Left ventricle myocardium inferior (tissue), 1 donor: Measurements from ENCODE around the gene KCP. TPM values are rescaled to one million over a fixed set of nuclear protein-coding genes. Genes with fewer than 3 reads are reported as not detected.

Source experiments
- DNase-seq: peaks from one replicate; pipeline ENCODE4 v3.0.0-alpha.2; 2020
- H3K27ac ChIP-seq: fragments of 200-600 bp; replicated peaks from 2 replicates; pipeline ENCODE4 v1.8.0; 2021
- H3K27me3 ChIP-seq: fragments of 200-600 bp; 2 replicates; pipeline ENCODE4 v1.8.0; 2021; ENCODE audit warnings: low read depth
- H3K36me3 ChIP-seq: fragments of 200-600 bp; 2 replicates; pipeline ENCODE4 v1.8.0; 2021
- H3K4me1 ChIP-seq: fragments of 200-600 bp; 2 replicates; pipeline ENCODE4 v1.8.0; 2021
- H3K4me3 ChIP-seq: fragments of 200-600 bp; 2 replicates; pipeline ENCODE4 v1.8.0; 2021; ENCODE audit warnings: mild to moderate bottlenecking, moderate library complexity
- H3K9me3 ChIP-seq: fragments of 200-600 bp; replicated peaks from 2 replicates; pipeline ENCODE4 v1.8.0; 2021
- CTCF ChIP-seq: fragments of 200-600 bp; IDR thresholded peaks from 2 replicates; pipeline ENCODE4 v1.8.0; 2021; ENCODE audit warnings: antibody characterized with exemption, mild to moderate bottlenecking, borderline replicate concordance
- intact Hi-C: fragments of 100-400 bp; cut with micrococcal nuclease; formaldehyde crosslinking; loops from one replicate; pipeline ENCODE4 v1.11.0; 2022
- total RNA-seq: library from RNA; stranded (reverse); fragmentation: NEBNext Ultra II Directional; extraction: Animal tissue kit (Norgen Biotek cat#: 25700); gene quantifications from one replicate; pipeline ENCODE4 v1.2.1, GENCODE V29; 2021
- donor health status: DM: no; HTN: yes; CAD: no; lungs with severe emphysema.

Gene KCP
- total RNA-seq, 1 donor from 2014 or later: 0.19 TPM

DNA sequence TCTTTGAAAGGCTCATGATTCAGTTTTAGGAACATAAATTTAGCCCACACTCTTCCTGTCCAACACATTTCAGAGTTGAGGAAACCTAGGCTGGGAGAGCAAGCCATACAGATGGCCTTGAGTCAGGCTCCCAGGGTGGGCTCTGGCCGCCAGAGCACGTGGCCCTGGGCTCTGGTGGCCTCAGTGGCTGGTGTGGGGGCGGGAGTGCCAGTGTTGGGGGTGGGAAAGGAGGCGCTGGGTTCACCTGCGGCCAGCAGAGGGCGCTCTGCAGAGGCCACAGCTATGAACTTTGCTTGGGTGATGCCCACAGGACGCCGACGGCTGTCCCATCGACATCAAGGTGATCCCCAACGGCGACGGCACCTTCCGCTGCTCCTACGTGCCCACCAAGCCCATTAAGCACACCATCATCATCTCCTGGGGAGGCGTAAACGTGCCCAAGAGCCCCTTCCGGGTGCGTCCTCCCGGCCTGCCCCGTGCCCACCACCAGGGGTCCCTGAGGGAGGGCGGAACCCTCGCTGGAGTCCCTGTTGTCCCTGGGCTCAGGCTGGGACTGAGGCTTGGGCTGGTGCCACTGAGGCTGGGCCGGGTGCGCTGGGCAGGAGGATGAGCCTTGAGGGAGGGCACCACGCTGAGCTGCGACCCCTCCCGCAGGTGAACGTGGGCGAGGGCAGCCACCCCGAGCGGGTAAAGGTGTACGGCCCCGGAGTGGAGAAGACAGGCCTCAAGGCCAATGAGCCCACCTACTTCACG is 68.4 kb downstream of the KCP start:
- TF ChIP-seq CTCF: peak; percentile 86
- Histone ChIP-seq H3K36me3 (peaks cover 99% of the 10 kb centered on the region), H3K9me3 (no peaks in the 10 kb centered on the region), H3K4me3 (no peak overlapping the region), H3K27ac (peak overlapping the region; percentile 96), H3K4me1 (peaks cover 38% of the 10 kb centered on the region), H3K27me3 (no peaks in the 10 kb centered on the region)
- DNase-seq: peak; percentile 54
- intact Hi-C loops: no loop called here

- H3K27ac ChIP-seq: peak overlapping the region; percentile 96
- H3K4me3 ChIP-seq: no peak overlapping the region
- H3K4me1 ChIP-seq: peaks cover 47% of the 10 kb centered on the region
- peak; percentile 14 for DNase-seq
- peaks cover 99% of the 10 kb centered on the region for H3K36me3 ChIP-seq
- no peaks in the 10 kb centered on the region for H3K27me3 ChIP-seq
- intact Hi-C loops: no loop called here
- H3K9me3 ChIP-seq: no peaks in the 10 kb centered on the region
- no peak for TF ChIP-seq CTCF
Measured at GRCh38 chr7:128841171-128841690, 69.3 kb downstream of the KCP start.

- Histone ChIP-seq H3K9me3 (no peaks in the 10 kb centered on the region), H3K4me3 (no peak overlapping the region), H3K27ac (peak overlapping the region; percentile 96), H3K36me3 (peaks cover 100% of the 10 kb centered on the region), H3K27me3 (no peaks in the 10 kb centered on the region), H3K4me1 (peaks cover 54% of the 10 kb centered on the region)
- intact Hi-C loops: no loop called here
- peak; percentile 15 for DNase-seq
- TF ChIP-seq CTCF: no peak
Measured at GRCh38 chr7:128840326-128841170, 70.0 kb downstream of the KCP start.

DNA sequence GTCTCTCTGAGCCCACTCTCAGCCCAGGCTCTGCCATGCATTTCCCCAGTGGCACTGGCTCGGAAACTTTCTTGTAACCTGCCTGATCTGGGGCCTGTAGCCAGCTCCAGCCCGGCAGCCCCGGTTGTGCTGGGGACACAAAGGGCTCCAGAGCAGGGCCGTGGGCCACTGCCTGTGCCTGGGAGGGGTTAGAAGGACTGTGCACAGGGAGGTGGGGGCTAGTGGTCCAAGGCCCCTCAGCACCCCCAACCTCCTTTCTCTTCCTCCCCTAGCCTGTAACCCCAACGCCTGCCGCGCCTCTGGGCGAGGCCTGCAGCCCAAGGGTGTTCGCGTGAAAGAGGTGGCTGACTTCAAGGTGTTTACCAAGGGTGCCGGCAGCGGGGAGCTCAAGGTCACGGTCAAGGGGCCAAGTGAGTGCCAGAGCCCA is 70.7 kb downstream of the KCP start:
- no peak for TF ChIP-seq CTCF
- intact Hi-C loops: no loop called here
- no peak for DNase-seq
- Histone ChIP-seq H3K27me3 (no peaks in the 10 kb centered on the region), H3K36me3 (peaks cover 100% of the 10 kb centered on the region), H3K27ac (peak overlapping the region; percentile 96), H3K4me3 (no peak overlapping the region), H3K4me1 (peaks cover 62% of the 10 kb centered on the region), H3K9me3 (no peaks in the 10 kb centered on the region)

- Histone ChIP-seq H3K27me3 (no peaks in the 10 kb centered on the region), H3K27ac (peak overlapping the region; percentile 96), H3K36me3 (peaks cover 94% of the 10 kb centered on the region), H3K4me3 (no peak overlapping the region), H3K9me3 (no peaks in the 10 kb centered on the region), H3K4me1 (peaks cover 68% of the 10 kb centered on the region)
- intact Hi-C loops: no loop called here
- no peak for TF ChIP-seq CTCF
- DNase-seq: peak; percentile 13
Measured at GRCh38 chr7:128838981-128839731, 71.4 kb downstream of the KCP start.
